ENCODE data around the gene CXXC5. TPM values are rescaled to one million over a fixed set of nuclear protein-coding genes. Genes with fewer than 3 reads are reported as not detected.

The CXXC5 gene
- total and polyA plus RNA-seq, 2 of the 4 experiments (the other 2 are of a cell fraction) = 24.9 to 35.7 TPM

- Histone ChIP-seq H2BK120ac (ENCODE audit: low read depth, low read length) (peak overlapping the region; percentile 17; the same call in 1 of the 2 replicates), H4K5ac (ENCODE audit: low read depth, low read length) (no peak overlapping the region), H2AK5ac (ENCODE audit: low read depth, low read length) (peak overlapping the region; percentile 13; the same call in 1 of the 2 replicates), H3K9me1 (ENCODE audit: insufficient read depth, low read length) (peaks cover 24% of the 10 kb centered on the region), H4K91ac (ENCODE audit: insufficient read depth, low read depth, low read length) (peak overlapping the region; percentile 57), H3K9ac (ENCODE audit: low read depth, low read length) (peak overlapping the region; percentile 77), H2BK5ac (ENCODE audit: low read depth, low read length, poor library complexity, severe bottlenecking) (peak overlapping the region; percentile 0), H4K8ac (ENCODE audit: low read depth in 2 of 2, low read length in 2 of 2) (peak overlapping the region in 1 of 2 experiments; percentile 42; a peak in 2 of 4 replicates), H3K27me3 (ENCODE audit: control insufficient read depth, insufficient read depth, low read length) (peaks cover 4% of the 10 kb centered on the region; the same call in 1 of the 2 replicates), H3K36me3 (ENCODE audit: control insufficient read depth, insufficient read depth, low read length) (no peaks in the 10 kb centered on the region), H2AFZ (replicated peaks; ENCODE audit: low read length, poor library complexity) (peak overlapping the region; percentile 85), H3K9me3 (ENCODE audit: control insufficient read depth, insufficient read depth, low read length) (no peaks in the 10 kb centered on the region), H2BK15ac (ENCODE audit: low read depth, low read length) (no peak overlapping the region), H3K79me1 (ENCODE audit: low read depth in 1 of 2, low read length in 2 of 2) (peaks cover 21 to 56% of the 10 kb centered on the region in 2 experiments; a peak in 3 of 4 replicates), H3K4me3 (ENCODE audit: insufficient read depth, low read depth, low read length) (peak overlapping the region; percentile 90), H4K20me1 (ENCODE audit: insufficient read depth, low read length) (peaks cover 16% of the 10 kb centered on the region), H3K18ac (ENCODE audit: low read depth, low read length) (peak overlapping the region; percentile 10; the same call in 1 of the 2 replicates), H3K56ac (ENCODE audit: extremely low read depth, insufficient read depth, low read length) (no peak overlapping the region; the same call in 1 of the 2 replicates), H3K14ac (replicated peaks; ENCODE audit: low read depth, low read length) (peak overlapping the region; percentile 23; the same call in 1 of the 2 replicates), H3K4me2 (ENCODE audit: low read depth, low read length) (peak overlapping the region; percentile 89), H3K4ac (ENCODE audit: low read depth, low read length) (peak overlapping the region; percentile 79), H3K27ac (ENCODE audit: insufficient read depth, low read length) (peak overlapping the region; percentile 77), H3K23ac (ENCODE audit: low read depth, low read length) (peak overlapping the region; percentile 73; the same call in 1 of the 2 replicates), H2BK20ac (ENCODE audit: low read depth, low read length) (no peak overlapping the region), H2AK9ac (replicated peaks; ENCODE audit: low read depth, low read length, poor library complexity) (peak overlapping the region; percentile 96), H3K4me1 (ENCODE audit: control insufficient read depth, insufficient read depth, low read length) (peaks cover 33% of the 10 kb centered on the region)
- ATAC-seq (ENCODE audit: low read depth) (no peak), DNase-seq (no peak)
- intact Hi-C loops (cut with micrococcal nuclease) = no loop called here
- dilution Hi-C loops (cut with HindIII; ENCODE audit: low sequenced_read_pairs, unreplicated experiment) = no loop called here
- POLR2A ChIA-PET (ENCODE audit: unreplicated experiment) = interaction anchor here (0.7 kb wide), 1 partner anchor 125 kb away, joined by 3 read pairs; no protein-coding TSS in a partner anchor
- WGBS, 2 experiments (ENCODE audit: extremely low coverage in 2 of 2, insufficient read length in 1 of 2) = no CpG with 5 or more reads among the region's 48 CpGs
- TF ChIP-seq CHD1 (IDR thresholded peaks at IDR 0.05; ENCODE audit: low read depth, low read length) (no peak), MAFK (IDR thresholded peaks at IDR 0.05; ENCODE audit: low read depth, low read length) (no peak), SMC3 (IDR thresholded peaks at IDR 0.05; ENCODE audit: low read depth, low read length) (peak; percentile 34; the same call in 1 of the 2 replicates), POLR2A (IDR thresholded peaks at IDR 0.05; ENCODE audit: low read depth, low read length) (0 out of 2 replicates have a peak, but pooled peaks have one; percentile 7), RAD21 (IDR thresholded peaks at IDR 0.05; ENCODE audit: low read length) (peak; percentile 35)
- TF ChIP-seq, protein P1, sequence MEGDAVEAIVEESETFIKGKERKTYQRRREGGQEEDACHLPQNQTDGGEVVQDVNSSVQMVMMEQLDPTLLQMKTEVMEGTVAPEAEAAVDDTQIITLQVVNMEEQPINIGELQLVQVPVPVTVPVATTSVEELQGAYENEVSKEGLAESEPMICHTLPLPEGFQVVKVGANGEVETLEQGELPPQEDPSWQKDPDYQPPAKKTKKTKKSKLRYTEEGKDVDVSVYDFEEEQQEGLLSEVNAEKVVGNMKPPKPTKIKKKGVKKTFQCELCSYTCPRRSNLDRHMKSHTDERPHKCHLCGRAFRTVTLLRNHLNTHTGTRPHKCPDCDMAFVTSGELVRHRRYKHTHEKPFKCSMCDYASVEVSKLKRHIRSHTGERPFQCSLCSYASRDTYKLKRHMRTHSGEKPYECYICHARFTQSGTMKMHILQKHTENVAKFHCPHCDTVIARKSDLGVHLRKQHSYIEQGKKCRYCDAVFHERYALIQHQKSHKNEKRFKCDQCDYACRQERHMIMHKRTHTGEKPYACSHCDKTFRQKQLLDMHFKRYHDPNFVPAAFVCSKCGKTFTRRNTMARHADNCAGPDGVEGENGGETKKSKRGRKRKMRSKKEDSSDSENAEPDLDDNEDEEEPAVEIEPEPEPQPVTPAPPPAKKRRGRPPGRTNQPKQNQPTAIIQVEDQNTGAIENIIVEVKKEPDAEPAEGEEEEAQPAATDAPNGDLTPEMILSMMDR (conservative IDR thresholded peaks at IDR 0.05; ENCODE audit: low read depth, low read length) = peak; percentile 35
- CTCF ChIA-PET = interaction anchor here (1.0 to 3.0 kb wide), 3 partner anchors 14 to 115 kb away, joined by 4 to 11 read pairs (median 6); no protein-coding TSS in a partner anchor
- in situ Hi-C loops (cut with MboI; ENCODE audit: low sequenced_read_pairs) = no loop called here
- no TSS peak for BruUV-seq (replicated peaks)
These were observed 2.0 kb downstream of the CXXC5 start for GRCh38 chr5:139650031-139650688.

Measured in IMR-90 (cell line).